ENCODE data around the gene SH3RF3.

- no peak for TF ChIP-seq CTCF (IDR thresholded peaks at IDR 0.05)
- TF ChIP-seq POLR2A (IDR thresholded peaks at IDR 0.05) = no peak
These were observed 245.6 kb downstream of the SH3RF3 start for GRCh38 chr2:109374548-109375130.
